HG03521 (cell line): ENCODE data around the gene LLCFC1.
"Not testable (repeated sequence)": the region's sequence is repeated elsewhere in the genome, so short reads cannot be mapped to it uniquely, and the experiment has no call there.

Experiments
- ATAC-seq: cut with Tn5 transposase; IDR thresholded peaks from one replicate; pipeline ENCODE4 v1.9.1; 2021; ENCODE audit warnings: mild to moderate bottlenecking, moderate library complexity; ENCODE audit not compliant: unreplicated experiment

LLCFC1 gene

GRCh38 chr7:142978402-142978801 is 39.1 kb downstream of the LLCFC1 start:
- ATAC-seq, result not testable (repeated sequence)

DNA sequence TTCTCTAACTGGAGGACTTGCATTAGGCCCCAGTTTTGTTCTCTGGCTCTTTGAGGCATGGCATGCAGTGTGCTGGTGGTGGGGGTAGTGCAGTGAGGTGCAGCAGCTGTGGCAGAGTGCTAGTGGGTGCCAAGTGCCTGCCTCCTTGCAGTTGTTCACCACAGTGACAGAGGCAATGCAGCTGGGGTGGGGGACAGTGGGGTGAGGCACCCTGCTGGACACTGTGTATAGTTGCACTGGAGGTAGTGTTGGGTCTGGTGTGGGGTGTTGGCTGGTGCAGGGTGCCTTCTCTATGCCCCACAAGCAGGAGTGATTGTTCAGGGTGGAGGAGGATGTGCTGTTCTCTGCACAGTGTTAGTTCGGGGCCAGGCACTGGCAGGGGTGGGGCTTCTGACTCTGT is 44.5 kb downstream of the LLCFC1 start:
- no peak for ATAC-seq

DNA sequence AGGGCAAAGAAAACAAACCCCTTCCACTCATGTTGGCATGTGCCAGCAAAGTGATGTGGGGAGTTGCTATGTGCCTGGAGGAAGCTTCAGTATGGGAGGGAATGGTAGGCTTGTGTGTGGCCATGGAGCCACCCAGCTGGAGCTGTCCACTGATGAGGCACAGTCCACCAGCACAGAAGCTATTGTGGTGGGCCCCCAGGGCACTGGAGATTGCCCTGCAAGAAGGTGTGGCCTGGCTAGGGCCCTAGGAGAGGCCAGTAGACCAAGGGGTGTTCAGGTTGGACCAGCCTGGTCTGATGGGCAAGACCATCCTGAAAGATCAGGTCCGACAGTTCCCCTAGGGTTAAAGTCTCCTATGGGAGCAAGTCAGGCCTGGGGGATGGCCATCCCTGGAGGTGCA is 45.0 kb downstream of the LLCFC1 start:
- no peak for ATAC-seq
